ENCODE measurements around the gene LARGE1. TPM values are rescaled to one million over a fixed set of nuclear protein-coding genes. Genes with fewer than 3 reads are reported as not detected.

LARGE1 gene
- polyA plus RNA-seq, 3 donors, result 24.5 to 27.2 (median 26.6) TPM

DNA sequence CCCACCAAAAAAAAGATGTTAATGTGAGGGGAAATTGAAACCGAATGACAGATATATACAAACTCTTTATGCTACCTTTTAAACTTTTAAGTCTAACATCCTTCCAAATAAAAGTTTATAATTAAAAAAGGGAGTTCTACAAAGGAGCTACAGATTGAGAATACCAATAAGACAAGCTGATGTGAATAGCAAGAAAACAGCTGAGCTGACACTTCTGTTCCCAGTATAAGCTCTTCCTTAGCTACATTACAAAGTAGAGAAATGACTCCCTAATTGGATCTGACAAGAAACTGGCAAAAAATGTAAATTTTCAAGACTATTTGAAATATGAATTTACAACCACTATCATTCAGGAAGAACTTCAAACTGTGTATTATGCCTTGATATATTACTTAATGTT is 567.5 kb downstream of the LARGE1 start:
- no peak for DNase-seq (ENCODE audit: low read depth in 3 of 3, low spot score in 2 of 3)

DNA sequence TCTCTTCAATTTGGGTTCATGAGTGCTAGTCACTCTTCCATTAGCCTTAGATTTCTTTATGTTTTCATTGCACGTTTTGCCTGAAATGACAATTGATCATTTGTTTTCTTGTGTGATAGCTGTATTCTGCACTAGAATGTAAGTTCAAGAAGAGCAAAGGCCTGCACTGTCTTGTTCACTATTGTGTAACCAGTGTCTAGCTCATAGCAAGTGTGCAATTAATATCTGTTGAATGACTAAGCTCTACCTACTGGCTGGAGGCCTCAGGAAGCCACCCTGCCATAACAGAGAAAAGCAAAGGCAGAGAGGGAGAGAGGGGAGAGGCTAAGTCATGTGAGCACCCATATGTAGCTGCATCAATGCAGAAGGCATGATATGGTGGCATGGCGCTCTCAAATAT is 569.3 kb downstream of the LARGE1 start:
- no peak for DNase-seq (ENCODE audit: low read depth in 3 of 3, low spot score in 2 of 3)

GRCh38 chr22:33350491-33350890 is 569.8 kb downstream of the LARGE1 start:
- no peak for DNase-seq (ENCODE audit: low read depth in 3 of 3, low spot score in 2 of 3)

DNA sequence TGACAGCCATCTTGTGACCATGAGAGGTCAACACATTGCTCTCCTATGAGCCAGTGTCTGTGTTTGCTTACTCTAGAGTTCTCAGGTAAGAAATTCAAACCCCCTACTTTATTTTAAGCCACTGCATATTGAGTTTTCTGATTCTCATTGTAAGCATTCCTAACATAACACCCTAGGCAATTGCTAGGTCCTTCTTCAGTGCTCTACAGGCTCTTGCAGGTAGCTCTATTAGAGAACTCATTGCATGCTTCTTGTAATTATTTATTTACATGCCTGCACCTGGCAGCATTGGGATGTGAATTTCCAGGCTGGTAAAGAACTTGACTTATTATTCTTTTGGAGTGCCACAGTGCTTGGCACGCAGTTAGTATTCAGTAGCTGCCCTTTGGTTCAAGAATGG is 573.3 kb downstream of the LARGE1 start:
- DNase-seq (ENCODE audit: low read depth in 3 of 3, low spot score in 2 of 3), result no peak

DNA sequence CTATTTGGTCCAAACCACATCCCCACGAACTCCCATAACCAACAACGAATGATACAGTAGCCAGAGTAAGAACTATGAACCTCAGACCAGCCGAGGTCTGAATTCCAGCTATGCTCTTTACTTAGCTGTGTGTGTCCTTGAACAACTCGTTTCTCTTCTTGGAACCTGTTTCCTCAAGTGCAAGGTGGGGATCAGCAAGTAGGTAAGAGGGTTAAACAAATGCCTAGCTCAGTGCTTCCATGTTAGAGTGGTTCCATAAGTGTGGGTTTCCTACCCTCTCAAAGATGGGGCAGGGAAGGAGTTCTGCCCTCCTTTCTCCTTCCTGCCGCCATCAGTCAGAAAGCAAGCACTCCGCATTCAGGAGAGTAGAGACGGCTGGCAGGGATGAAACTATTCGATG is 578.7 kb downstream of the LARGE1 start:
- no peak for DNase-seq (ENCODE audit: low read depth in 3 of 3, low spot score in 2 of 3)

- no peak for DNase-seq (ENCODE audit: low read depth in 3 of 3, low spot score in 2 of 3)
These were observed 582.8 kb downstream of the LARGE1 start for GRCh38 chr22:33337524-33337923.

GRCh38 chr22:33335611-33336279 is 584.5 kb downstream of the LARGE1 start:
- no peak for DNase-seq (ENCODE audit: low read depth in 3 of 3, low spot score in 2 of 3)

- no peak for DNase-seq (ENCODE audit: low read depth in 3 of 3, low spot score in 2 of 3)
These were observed 587.7 kb downstream of the LARGE1 start for GRCh38 chr22:33332538-33332937.

- no peak for DNase-seq (ENCODE audit: low read depth in 3 of 3, low spot score in 2 of 3)
These were observed 589.3 kb downstream of the LARGE1 start for GRCh38 chr22:33331017-33331416.

- DNase-seq (ENCODE audit: low read depth in 3 of 3, low spot score in 2 of 3), result no peak
These were observed 589.7 kb downstream of the LARGE1 start for GRCh38 chr22:33330534-33330933.

DNA sequence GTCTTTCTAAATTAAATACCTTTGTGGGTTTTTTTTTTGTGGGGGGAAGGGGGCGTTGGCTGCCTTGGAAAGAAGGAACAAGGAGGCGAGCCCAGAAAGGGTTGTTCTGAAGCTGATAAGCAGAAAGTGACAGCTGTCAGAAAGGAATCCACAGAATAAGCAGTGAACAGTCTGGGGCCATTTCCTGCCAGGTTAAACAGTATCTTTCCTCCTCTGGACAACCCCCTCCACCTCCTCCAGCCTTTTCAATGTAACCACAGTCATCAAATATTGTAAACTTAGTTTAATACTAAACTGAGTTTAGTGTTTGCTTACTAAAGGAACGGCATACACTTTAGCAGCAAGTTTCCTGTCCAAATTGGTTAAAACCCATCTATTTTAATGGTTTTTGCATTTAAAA is 590.9 kb downstream of the LARGE1 start:
- DNase-seq (ENCODE audit: low read depth in 3 of 3, low spot score in 2 of 3), result no peak

DNA sequence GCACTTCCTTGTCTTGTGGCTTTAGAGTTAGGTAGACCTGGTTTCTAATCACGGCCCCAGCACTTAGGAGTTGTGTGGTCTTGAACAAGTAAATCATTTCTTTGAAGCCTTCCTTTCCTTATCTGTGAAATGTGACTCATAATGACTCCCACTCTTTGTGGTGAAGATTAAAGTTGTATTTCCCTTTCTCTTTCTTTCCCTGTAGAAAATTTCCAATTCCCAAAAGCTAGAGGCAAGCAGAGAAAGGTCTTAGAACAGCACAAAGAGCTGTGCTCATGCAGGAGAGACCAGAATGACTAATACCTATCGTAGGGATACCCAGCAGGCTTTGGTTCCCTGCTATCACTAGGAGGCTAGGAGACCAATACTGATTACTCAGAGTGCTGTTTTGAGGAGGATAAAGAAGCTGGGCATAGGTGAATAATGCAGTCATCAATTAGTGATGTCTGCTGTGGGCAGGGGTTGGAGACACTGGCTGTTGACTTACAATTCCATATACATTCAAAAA is 591.4 kb downstream of the LARGE1 start:
- DNase-seq (ENCODE audit: low read depth in 3 of 3, low spot score in 2 of 3), result no peak

DNA sequence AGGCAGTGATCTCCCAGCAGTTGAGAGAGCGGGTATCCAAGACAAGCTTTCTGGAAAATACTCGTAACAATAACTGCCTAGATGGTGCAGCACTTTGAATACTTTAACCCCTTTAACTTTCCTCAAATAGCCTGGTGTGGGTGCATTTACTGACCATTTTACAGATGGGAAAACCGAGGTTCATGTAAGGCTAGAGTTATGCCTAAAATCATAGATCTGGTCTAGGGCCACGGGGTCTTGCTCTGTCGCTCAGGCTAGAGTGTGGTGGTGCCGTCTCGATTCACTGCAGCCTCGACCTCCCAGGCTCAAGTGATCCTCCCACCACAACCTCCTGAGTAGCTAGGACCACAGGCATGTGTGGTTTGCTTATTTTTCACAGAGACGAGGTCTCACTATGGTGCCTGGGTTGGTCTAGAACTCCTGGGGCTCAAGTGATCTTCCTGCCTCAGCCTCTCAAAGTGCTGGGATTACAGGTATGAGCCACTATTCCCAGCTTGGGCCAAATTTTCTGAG is 592.9 kb downstream of the LARGE1 start:
- no peak for DNase-seq (ENCODE audit: low read depth in 3 of 3, low spot score in 2 of 3)

DNA sequence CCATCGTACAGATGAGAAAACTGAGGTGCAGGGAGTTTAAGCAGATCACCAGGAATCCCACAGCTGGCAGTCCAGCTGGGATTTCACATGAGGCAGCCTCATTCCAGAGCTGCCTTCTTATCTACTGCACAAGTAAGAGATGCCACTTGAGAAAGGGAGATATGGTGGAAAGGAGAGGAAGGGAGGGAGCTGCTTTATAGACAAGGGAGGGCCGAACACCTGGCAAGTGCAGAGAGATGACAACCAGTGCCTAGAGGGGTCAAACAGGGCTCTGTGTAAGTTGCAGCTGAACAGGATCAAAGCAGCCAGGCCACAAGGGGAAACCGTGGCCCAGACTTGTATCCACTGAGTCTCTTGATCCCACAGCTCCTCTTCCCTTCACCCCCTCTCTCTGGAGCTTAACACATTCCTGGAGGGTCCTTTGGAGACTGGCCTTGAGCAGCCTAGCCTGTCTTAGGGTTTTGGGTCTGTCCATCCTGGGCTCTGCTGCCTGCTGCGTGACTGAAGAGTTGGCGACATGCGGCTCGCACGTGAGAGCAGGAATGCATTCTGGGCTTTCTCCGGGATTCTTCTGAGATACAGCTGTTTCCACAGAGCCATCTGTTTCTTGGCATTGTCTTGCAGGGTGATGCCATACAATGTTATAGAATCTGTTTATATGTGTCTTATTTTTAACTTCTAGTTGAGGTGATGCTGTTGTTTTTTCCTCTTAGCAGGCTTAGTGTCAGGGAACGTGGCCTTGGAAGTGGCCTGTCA is 593.6 kb downstream of the LARGE1 start:
- DNase-seq (ENCODE audit: low read depth in 3 of 3, low spot score in 2 of 3), result no peak

DNA sequence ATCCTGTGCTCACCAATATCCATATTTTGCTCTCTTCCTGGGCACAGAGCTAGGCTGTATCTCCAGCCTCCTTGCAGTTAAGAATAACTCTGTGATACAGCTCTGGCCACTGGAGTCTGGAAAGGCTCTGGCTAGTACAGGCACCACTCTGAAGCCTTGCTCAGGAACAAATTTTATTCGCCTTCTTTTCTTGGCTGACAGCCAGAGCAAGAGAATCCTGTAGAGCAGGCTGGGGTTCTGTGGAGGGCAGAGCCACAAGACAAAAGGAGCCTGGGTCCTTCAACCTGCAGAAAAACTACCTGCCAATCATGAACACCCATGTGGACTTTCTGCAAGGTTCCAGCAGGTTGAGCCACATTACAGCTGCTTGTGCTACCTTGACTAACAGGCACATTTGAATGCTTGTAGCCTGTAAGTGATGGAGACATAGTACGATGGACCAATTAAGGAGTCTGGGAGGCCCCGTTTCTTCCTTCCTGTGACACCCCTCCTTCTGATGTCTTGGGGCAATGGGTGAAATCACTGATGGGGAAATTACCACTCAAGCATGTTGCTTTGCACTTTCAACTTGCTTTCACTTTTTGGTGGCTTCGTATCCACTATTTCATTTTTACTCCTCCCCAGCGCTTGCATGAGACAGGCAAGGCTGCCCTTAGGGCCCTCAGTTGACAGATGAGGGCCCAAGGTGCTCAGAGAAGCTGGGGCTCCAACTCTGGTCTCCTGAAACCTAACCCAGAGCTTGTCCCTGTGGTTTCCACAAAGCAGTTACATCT is 594.9 kb downstream of the LARGE1 start:
- DNase-seq (ENCODE audit: low read depth in 3 of 3, low spot score in 2 of 3), result no peak

DNA sequence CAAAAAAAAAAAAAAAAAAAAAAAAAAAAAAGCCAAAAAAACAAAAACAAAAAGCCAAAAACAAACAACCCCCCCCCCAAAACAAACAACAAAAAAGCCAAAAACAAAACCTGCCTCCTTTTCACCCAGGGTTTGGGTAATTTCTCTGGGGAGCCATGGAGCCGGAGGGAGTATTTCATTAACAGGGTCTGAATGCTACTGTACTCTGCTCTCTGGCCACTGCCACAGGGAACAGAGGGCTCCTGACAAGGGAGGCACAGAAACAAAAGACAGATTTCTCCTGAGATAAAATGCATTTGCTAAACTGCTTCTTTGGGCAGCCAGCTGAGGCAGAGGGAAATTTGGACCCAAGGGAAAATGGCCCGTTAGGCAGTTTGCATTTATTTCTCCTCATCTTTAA is 596.0 kb downstream of the LARGE1 start:
- DNase-seq (ENCODE audit: low read depth in 3 of 3, low spot score in 2 of 3), result no peak

- no peak for DNase-seq (ENCODE audit: low read depth in 3 of 3, low spot score in 2 of 3)
These were observed 598.8 kb downstream of the LARGE1 start for GRCh38 chr22:33321466-33321865.

- no peak for DNase-seq (ENCODE audit: low read depth in 3 of 3, low spot score in 2 of 3)
These were observed 604.3 kb downstream of the LARGE1 start for GRCh38 chr22:33315954-33316353.

- no peak for DNase-seq (ENCODE audit: low read depth in 3 of 3, low spot score in 2 of 3)
These were observed 605.2 kb downstream of the LARGE1 start for GRCh38 chr22:33315117-33315516.

DNA sequence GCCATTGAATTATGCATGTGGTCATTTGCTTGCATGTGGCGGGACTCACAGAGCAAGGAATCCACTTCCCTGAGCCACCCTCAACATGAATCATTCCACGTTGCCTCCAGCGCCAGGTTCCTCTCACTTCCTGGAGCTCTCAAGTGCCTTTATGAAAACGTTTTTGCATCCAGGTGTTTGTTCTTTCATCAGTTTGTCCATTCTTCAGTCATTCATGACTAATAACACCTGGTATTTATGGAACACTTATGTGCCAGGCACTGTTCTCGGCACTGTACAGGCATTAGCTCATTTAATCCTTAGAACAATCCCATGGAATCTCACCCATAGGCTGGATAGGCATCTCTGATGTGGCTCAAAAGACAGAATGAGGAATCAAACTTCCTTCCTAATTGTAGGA is 606.0 kb downstream of the LARGE1 start:
- no peak for DNase-seq (ENCODE audit: low read depth in 3 of 3, low spot score in 2 of 3)

- no peak for DNase-seq (ENCODE audit: low read depth in 3 of 3, low spot score in 2 of 3)
These were observed 617.2 kb downstream of the LARGE1 start for GRCh38 chr22:33303099-33303498.
